GM19468 (cell line): ENCODE data around the gene PPP1R13B.
"Not testable (repeated sequence)": the region's sequence is repeated elsewhere in the genome, so short reads cannot be mapped to it uniquely, and the experiment has no call there.

ENCODE experiments used
- ATAC-seq: cut with Tn5 transposase; IDR thresholded peaks from one replicate; pipeline ENCODE4 v1.9.1; 2021; ENCODE audit warnings: mild to moderate bottlenecking, moderate library complexity, moderate number of reproducible peaks; ENCODE audit not compliant: unreplicated experiment; ENCODE audit errors: extremely low read depth

The PPP1R13B gene

DNA sequence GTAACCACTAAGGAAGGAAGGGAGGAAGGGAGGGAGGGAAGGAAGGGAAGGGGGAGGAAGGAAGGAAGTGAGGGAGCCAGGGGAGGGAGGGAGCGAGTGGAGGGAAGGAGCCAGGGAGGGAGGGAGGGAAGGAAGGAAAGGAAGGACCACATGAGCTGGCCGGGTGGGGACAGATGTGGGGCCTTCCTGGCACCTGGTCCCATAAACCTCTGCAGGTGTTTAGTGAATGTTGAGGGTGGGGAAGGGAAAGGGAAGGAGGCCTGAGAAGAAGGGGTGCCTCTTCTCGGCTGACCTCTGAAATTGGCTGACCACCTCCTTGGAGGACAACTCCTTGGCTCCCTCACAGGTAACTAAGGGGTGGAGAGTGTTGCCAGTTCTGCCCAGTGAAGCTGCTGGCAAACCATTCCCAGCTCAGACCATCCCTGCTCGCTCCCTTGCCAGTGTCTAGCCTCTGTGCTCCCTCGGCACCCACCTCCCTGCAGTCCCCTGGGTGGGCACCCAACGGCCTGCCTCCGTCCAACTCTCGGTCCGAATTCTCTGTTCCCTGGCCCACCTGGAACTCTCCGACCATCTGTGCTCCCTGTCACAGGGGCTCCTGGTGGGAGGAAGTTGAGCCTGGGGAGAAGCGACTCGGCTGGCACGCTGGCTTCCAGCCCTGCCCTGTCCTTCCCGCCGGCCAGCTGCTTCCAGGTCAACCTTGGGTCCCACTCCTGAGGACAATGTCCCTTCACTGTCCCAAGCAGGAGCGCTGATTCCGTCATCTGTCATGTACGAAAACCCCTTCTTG is 12.2 kb upstream of the PPP1R13B start:
- ATAC-seq: no peak

DNA sequence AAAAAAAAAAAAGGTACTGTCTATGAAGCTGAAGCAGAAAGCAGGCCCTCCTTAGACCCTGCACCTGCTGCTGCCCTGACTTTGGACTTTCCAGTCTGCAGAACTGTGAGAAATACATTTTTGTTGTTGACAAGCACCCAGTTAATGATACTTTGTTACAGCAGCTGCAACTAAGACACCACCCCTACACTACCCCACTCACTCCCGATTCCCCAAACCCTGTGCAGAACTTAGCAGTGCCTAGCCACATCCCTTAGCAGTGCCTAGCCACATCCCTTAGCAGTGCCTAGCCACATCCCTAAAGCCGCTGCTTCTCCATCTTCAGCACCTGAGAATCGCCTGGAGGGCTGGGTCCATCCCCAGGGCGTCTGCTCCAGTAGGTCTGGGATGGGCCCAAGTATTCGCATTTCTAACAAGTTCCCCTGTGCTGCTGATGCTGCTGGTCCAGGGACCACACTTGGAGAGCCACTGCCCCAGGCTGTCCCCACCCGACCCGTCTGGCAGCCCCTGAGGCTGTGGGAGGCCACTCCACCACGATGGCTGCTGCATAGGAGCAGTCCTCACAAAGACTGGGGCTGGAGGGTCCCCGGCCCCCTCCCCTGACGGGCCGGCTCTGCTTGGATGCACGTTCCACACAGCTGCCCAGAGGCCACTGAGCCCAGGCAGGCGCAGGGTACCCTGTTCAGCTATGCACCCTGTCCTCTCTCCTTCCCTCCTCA is 10.8 kb upstream of the PPP1R13B start:
- no peak for ATAC-seq

DNA sequence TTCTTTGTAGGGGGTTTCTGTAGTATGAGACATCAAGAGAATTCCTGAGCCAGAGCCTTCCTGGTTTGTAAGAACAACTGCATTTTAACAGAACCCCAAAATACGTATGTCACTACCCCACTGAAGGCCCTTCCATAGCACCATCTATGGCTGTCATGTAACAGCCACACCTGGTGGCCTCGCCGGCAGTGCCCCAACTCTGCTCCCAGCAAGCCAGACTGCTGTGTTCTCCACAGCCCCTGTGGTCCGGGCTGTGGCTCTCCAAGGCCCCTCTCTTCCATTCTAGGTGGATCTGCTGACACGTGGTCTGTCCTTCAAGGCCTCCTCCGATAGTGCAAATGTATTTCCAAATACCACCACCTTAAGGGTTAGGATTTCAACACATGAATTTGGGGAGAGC is 9.9 kb upstream of the PPP1R13B start:
- no peak for ATAC-seq

DNA sequence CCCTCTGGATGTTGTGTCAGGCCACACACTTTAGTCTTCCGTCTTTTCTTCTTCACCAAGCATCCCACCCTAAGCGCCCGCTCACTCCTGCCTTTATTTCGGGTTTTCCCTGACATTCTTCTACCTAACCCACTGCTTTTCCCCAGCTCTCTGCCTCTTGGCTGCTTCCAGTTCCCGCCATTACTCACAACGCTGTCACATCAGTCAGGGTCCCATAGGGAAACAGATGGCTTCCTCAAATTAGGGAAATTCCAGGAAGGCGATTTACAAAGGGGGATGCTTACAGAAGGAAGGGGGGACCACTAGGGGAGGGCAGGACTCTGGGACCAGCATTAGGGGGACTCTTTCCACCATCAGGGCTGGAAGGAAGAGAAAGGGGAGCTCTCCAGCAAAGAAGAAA is 9.2 kb upstream of the PPP1R13B start:
- ATAC-seq: no peak

DNA sequence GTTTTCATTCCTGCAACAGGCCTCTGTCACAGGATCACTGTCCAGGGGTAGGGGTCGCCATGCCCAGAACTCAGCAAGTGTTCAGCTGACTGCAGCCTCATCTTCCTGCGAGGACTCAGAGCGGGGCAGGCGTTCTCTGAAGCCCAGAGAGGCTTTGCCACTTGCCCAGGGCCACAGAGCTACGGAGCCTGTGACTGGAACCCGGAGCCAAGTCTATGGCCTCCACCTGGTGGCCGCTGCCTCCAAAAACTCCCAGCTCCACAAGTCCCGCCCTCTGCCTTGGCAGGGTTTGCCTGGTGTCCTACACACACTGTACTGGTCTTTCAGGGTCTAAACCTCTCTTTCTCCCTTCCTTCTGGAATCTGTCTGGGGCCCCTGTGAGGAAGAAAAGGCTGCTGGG is 8.7 kb upstream of the PPP1R13B start:
- no peak for ATAC-seq

DNA sequence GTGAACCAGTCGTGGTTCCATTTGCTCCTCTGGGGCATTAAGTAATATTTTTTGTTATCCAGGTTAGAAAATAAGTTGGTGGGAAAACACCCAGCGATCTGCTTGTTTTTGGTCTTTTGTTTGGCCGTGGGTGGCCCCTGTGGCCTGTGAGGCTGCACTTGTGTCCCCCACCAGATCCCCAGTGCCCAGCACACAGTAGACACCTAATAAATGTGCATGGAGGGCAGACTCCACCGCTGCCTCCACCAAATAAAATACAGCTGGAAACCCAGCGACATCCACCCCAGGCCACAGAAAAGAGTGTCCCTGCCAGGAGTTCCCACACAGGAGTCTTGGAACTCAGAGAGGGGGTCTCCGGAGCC is 8.3 kb upstream of the PPP1R13B start:
- ATAC-seq: no peak

DNA sequence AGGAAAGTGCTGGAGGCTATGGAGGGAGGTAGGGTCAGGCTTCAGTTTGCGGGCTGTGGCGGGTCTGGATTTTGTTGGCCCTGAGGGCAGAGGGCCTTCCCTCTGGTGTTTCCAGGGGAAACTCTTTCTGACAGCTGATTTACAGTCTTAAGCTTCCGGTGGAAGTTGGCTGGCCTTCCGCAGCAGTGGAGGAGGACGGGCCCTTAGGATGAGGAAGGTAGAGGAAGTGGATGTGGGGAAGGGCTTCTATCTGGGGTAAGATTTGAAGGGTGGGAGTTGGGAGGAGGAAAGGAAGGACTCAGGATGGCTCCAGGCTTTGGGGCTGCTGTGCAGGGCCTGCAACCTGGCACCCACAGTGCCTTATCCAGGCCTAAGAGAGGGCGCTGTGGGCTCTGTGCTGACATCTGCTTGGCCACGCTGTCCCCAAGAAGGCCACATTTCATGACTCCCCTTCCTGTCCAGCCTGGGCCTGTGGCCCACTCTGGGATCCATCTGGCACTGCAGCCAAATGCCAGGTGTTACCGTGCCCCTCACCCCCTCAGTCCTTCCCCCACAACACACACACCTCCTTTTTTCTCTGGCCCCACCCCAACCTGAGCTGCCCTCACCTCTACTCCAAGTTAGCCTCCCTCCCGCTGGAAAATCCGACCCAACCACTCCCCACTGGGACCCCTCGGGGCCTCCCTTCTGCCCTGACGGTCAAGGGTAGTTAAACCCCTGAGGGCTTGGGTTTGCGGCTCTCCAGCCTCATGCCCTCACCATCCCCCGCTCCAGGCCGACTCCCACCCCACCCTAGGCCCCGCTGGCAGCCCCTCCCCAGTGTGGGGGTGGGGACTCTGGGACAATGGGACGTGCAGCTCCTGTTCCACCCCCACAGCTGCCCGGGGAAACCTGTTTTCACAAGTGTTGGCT is 7.7 kb upstream of the PPP1R13B start:
- ATAC-seq: no peak

DNA sequence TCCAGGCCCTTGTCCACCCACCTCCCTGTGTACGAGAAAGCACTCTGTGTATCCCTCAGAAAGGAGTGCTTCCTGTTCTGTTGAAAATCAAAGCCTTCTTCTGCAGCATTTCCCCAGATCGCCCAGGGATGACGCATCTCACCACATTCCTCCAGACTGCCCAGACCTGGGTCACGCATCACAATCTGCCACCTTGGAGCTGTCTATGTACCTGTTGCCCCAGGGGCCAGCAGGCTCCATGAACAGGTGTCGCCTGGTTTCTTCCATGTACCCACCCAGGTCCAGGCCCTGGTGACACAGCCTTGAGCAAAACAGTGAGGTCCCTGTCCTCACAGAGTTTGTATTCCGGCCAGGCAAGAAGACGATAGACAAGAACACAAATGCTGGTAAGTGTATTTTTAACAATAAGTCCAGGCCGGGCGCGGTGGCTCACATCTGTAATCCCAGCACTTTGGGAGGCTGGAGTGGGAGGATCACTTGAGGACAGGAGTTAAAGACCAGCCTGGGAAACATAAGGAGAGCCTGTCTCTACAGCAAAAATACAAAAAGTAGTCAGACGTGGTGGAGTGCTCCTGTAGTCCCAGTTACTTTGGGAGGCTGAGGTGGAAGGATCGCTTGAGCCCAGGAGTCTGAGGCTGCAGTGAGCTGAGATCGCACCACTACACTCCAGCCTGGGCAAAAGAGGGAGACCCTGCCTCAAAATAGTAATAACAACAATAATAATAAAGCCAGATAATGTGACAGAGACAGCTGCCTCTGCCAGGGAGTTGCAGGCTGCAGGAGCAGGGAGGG is 6.8 kb upstream of the PPP1R13B start:
- ATAC-seq: no peak

DNA sequence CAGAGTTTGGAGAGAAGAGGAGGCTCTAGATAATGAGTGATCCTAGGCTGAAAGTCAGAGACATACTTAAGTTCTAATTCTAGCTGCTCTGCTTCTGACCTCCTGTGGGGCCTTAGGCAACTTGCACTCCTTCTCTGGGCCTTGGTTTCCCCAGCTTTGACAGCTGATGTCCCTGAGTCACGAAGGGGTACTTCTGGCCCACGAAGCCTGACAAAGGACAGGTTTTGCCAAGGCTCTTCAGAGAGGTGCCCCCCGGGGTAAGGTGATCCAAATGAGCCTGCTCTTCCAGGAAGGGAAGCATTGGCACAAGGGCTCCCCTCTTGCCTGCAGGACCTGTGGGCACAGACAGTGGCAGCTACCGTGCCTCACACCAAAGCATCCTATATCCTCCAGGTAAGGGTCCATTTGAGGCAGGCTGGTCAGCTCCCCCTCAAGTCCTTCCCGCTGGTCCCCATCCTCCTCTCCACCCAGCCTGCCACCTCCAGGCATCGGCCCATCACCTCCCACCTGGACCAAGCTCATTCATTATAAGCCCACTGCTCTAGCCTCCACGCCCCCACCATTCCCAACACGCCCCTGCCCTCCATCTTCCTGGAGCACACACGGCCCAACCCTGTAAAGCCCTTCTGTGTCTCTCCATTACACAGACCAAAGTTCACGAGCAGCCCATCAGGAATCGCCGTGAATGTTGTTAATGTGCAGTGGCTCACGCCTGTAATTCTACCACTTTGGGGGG is 1.9 kb upstream of the PPP1R13B start:
- no peak for ATAC-seq

DNA sequence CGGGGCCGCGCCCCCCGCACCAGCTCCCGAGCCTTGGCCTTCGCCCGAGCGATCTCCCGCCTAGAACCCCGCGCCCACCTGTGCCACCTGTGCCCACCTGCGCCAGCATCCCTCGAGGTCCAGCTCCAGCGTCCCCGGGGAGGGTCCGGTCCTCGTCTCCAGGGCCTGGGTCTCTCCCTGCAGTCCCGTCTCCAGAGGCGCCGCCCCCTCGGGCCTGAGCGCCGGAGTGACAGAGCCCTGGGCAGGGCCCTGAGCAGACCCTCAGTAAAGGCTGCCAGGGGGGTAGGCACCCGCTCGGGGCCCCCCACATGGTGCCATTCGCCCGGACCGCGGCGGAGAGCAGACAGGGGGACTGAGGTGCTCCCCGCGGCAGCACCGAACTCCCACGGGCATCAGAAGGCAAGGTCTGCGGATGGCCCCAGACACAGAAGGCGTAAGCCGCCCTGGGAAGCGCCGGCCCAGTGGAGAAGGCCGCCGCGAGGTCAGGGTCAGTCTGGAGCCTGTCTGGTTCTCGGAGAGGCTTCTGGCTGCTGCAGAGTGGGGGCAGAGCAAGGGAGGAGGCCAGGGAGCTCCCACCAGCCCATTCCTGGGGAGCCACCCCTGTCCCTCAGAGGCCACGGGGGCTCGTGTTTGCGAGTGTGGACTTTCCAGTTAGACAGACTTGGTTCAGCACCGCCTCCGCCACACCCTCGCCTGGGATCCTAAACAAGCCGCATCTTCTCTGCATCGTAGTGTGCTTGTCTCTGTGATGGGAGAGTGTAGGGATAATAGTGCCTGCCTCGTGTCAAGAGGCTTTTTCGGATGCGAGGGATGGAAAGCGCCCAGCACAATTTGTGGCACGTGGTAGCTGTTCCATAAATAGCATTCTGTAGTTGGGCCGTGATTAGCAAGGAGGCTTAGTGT is 1.1 kb upstream of the PPP1R13B start:
- ATAC-seq: no peak

DNA sequence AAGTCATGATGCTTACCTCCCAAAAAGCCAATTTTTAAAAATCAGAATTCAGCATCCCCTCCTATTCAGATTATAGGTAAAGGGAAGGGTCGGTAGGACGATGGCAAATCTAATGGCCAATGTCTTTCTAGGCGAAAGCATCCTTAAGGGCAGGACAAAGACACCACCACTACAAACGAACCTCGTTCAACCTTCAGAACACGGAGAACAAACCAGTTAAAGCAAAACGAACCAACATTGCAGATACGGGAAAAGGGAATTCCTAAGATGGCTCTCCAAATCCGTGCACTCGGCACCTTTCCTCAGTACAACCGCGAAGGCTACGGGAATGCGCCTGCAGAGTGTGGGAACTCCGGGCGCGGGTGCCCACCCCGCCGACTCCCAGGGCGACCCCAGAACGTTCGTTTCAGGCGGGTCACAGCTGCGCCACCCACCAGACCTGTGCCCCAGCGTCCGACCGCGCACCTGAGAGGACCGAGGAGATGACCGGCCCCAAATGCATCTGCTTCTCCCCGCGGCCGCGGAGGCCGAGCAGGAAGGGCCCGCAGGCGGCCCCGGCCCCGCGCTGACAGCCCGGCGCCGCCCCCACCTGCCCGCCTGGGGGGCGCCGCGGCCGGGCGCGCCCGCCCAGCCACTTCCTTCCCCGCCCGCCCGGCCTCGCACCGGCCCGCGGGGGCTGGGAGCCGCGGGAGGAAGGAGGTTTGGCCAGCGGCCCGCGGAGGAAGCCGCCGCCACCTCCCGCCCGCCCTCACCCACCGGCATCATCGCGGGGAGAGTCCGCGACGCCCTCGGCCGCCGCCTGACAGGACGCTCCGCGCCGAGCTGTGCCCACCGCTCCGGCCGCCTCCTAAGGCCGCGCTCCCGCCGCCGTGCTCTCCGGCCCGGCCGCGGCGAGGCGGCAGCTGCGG is 578 bp downstream of the PPP1R13B start:
- peak; percentile 16 for ATAC-seq

DNA sequence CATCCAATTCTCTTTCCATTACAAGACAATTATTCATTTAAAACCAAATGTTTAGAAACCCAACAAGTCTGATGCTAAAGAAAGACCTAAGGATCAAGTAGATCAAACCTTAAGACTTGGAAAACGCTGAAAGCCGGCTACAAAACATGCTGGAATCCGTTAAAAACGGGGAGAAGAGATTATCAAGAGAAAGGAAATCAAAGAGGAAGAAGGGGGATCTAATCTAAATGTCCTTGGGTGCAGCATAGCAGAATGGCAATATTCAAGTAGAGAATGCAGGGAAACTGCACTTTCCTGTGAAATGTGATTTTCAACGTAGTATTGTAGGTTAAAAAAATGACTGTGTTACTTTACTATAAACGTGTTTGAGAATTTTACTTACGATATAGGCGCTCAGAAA is 1.3 kb downstream of the PPP1R13B start:
- ATAC-seq: no peak

DNA sequence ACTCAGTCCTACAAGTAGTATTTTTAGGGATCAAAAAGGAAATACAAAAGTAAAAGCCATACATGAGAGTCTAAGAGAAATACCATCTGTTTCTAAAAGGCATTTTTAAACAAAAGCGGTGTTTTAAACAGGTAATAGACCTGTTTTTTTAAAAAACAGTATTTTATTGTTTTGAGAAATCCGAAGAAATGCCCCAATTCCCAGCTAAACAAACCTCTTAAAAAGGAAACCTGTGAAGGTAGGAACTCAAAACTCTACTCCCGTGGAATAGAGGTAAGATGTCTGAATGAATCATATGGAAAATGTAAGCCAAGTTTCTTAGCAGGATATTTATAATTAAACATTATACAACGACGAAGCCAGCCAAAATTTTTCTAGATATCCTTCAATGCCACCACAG is 2.0 kb downstream of the PPP1R13B start:
- no peak for ATAC-seq

DNA sequence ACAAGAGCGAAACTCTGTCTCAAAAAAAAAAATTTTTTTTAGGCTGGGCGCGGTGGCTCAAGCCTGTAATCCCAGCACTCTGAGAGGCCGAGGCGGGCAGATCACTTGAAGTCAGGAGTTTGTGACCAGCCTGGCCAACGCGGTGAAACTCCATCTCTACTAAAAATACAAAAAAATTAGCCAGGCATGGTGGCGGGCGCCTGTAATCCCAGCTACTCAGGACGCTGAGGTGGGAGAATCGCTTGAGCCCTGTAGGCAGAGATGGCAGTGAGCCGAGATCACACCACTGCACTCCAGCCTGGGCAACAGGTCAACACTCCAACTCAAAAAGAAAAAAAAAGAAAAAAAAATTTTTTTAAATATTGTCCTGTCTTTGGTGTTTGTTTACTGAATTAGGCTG is 6.1 kb downstream of the PPP1R13B start:
- not testable (repeated sequence) for ATAC-seq

DNA sequence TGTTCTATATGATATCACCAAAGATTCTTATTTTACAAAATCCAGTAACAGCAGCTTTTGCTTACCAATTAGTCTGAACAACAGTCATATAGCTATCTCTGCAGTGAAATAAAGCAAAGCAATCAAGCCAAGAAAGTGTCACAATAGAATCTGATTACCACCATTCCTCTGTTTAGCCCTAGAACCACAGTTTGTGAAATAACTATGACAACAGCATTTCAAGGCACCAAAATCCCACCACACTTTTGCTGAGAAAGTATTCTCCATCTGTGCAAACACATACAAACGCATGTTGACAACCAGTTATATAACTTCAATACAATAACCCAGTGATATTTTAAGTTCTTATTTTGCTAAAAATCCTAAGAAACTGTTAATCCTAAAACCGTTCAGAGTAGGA is 7.4 kb downstream of the PPP1R13B start:
- ATAC-seq: no peak

DNA sequence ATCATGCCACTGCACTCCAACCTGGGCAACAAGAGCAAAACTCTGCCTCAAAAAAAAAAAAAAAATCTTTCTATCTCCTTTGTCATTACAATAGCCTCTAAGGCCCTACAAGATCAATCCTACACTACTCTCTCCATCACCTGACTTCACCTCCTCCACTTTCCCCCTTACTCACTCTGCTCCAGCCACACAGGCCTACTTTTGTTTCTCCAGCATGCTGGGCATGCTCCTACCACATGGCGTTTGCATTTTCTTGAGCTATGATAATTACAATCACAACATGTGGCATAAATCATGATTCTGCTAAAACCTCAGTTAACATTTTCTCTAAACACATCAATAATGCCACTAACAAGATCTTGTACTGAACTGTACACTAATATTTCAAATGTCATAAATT is 7.8 kb downstream of the PPP1R13B start:
- ATAC-seq: no peak

DNA sequence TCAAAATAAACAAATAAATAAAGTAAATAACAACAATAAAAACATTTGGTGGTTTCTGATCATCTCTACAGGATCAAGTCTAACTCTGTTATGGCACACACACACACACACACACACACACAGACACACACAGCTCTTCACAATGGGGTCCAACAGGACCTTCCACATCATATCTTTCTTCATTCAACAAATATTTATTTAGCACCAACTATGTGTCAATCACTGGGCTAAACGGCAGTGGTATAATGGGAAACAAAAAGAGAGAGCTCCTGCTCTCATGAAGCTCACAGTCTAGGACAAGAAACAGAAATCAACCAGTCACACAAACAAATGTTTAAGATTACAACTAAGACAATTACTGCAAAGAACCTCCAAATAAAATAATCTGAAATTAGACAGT is 9.3 kb downstream of the PPP1R13B start:
- no peak for ATAC-seq
